GM12801 (cell line): Measurements from ENCODE around the gene RPS21.

Experiments used
- CTCF ChIP-seq: IDR thresholded peaks from one replicate; pipeline ENCODE4 v1.5.1; 2011; ENCODE audit warnings: control low read depth; ENCODE audit not compliant: insufficient read length; ENCODE audit errors: extremely low read depth

The RPS21 gene

GRCh38 chr20:62411479-62412193 is 24.7 kb downstream of the RPS21 start:
- TF ChIP-seq CTCF, result no peak

DNA sequence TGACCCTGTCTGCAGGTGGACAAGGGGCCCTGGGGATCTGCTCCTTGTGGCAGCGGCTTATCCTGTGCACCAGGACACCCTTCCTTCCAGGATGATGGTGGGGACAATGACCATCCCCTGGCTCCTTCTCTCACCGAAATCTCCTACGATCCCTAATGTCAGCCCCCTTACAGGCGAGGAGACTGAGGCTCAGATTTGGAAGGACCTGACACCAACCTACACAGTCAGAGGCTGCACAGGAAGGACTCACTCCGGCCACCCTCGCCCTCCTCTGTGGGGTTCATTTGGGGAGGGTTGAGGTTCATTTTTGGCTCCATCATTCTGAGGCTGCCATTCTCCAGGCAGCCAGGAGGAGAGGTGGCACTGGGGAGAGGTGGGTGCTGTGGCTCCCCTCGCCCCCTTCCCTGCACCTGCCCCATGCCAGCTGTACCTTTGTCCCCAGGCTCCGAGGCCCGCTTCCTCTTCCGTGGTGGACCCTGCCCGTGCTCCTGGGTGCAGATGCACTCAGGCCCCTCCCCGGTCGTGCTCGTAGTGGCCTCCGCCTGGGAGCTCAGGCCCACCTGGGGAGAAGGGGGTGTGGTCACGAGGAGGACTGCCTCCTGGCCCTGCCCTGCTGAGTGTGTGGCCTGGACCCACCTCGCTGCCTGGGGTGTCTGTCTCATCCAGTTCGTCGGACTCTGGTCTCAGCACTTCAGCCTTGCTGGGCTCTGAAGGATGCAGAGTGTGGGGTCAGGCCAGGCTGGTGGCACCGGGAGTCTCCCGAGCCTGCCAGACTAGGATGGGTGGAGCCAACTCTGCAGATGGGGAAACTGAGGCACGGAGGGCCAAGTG is 25.5 kb downstream of the RPS21 start:
- no peak for TF ChIP-seq CTCF

DNA sequence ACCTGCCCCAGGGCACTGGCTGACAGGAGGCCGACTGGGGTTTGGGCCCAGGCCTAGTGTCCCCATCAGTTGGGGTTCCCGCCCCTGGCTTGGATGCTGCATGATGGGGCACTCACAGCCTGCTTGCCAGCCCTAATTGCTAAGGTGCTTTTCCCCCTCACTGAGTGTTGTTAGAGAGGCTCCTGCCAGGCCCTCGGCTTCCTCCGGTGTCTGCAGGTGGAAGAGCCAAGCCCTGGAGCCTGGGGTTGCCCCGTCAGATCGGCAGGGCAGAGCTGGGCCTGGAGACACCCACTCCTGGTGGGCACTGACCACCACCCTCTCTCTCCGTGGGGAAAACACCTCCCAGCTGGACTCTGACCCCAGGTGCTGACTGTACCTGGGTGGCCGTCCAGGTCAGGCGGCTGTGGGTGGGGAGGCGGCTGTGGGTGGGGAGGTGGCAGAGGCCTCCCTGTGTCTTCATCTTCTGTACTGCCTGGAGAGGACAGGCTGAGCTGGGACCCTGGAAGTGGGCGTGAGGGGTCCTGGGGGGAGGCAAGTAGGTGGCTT is 26.2 kb downstream of the RPS21 start:
- TF ChIP-seq CTCF, result no peak

DNA sequence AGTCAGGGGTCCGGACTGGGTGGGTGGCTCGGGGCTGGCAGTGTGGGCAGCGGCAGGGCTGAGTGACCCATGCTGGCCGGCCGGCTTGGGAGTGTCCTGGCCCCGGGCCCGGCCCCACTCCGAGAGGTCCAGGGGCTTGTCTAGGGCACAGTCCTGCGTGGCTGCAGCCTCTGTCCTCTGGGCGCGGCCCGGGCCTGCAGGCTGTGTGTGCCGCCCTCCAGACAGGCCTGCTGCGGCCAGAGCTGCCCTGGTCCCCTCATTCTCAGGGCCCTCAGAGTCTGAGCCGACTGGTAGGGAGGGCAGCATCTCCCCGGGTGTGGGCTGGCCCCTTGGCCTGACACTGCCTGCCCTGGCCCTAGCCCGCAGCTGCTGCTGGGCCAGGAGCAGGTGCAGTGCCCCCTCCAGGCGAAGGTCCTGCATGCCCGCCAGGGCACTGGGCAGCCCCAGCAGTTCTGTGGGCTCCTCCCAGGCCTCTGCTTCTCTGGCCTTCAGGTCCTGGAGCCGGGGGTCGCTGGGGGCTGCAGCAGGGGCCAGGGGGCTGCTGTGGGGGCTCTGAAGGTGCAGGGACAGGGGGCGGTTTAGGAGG is 27.1 kb downstream of the RPS21 start:
- TF ChIP-seq CTCF, result no peak

GRCh38 chr20:62415354-62416111 is 28.6 kb downstream of the RPS21 start:
- no peak for TF ChIP-seq CTCF

GRCh38 chr20:62416651-62417637 is 30.0 kb downstream of the RPS21 start:
- no peak for TF ChIP-seq CTCF
